Right atrium auricular region (tissue), 2 donors: ENCODE data around the gene CUX1. TPM values are rescaled to one million over a fixed set of nuclear protein-coding genes. Genes with fewer than 3 reads are reported as not detected.
A peak's percentile ranks its signal among the peaks of the same experiment; 100 is the strongest.

Source experiments
- DNase-seq: peaks from one replicate; pipeline ENCODE4 v3.0.0-alpha.2; 2019; ENCODE audit warnings: low spot score
- H3K27ac ChIP-seq, 2 donors: fragments of 200-600 bp; sonication (generic); 1 replicate in 1 of 2; 2 replicates in 1 of 2; pipeline ENCODE4 v1.5.1; 2016 to 2019
- H3K27me3 ChIP-seq, 2 donors: fragments of 200-600 bp; sonication (generic); one replicate each; pipeline versions ENCODE4 v1.5.1 to v1.6.0; 2017 to 2019
- H3K36me3 ChIP-seq: fragments of 200-600 bp; sonication (generic); one replicate; pipeline ENCODE4 v1.5.1; 2016
- H3K4me1 ChIP-seq, 2 donors: fragments of 200-600 bp; sonication (generic); one replicate each; pipeline versions ENCODE4 v1.5.1 to v1.6.0; 2017 to 2019
- H3K4me3 ChIP-seq, 2 donors: fragments of 200-600 bp; sonication (generic); 1 replicate in 1 of 2; 2 replicates in 1 of 2; pipeline ENCODE4 v1.5.1; 2017 to 2019; ENCODE audit warnings: mild to moderate bottlenecking in 1 of 2, moderate library complexity in 1 of 2
- H3K9me3 ChIP-seq, 2 donors: fragments of 200-600 bp; sonication (generic); one replicate each; pipeline ENCODE4 v1.5.1; 2019
- total RNA-seq, 2 donors: library from RNA; depleted of rRNA; stranded (reverse); fragments of >200 nt; gene quantifications; one replicate each; pipeline ENCODE4 v1.1.0, GENCODE V29; 2016
- TF ChIP-seq, protein P1 (sequence below), 2 donors: fragments of 200-600 bp; sonication (generic); IDR thresholded peaks; one replicate each; pipeline ENCODE4 v1.5.1; 2019; ENCODE audit warnings: antibody characterized with exemption in 2 of 2

Gene CUX1
- total RNA-seq, 2 donors from 2014 or later: 71.1 to 94.4 TPM

- no peak for DNase-seq
- H3K27me3 ChIP-seq: no peaks in the 10 kb centered on the region
- peak overlapping the region; percentile 2 to 10 for H3K4me3 ChIP-seq
- peaks cover 21% of the 10 kb centered on the region for H3K36me3 ChIP-seq
- peaks cover 0 to 51% of the 10 kb centered on the region in 2 donors for H3K4me1 ChIP-seq
- TF ChIP-seq, protein P1, sequence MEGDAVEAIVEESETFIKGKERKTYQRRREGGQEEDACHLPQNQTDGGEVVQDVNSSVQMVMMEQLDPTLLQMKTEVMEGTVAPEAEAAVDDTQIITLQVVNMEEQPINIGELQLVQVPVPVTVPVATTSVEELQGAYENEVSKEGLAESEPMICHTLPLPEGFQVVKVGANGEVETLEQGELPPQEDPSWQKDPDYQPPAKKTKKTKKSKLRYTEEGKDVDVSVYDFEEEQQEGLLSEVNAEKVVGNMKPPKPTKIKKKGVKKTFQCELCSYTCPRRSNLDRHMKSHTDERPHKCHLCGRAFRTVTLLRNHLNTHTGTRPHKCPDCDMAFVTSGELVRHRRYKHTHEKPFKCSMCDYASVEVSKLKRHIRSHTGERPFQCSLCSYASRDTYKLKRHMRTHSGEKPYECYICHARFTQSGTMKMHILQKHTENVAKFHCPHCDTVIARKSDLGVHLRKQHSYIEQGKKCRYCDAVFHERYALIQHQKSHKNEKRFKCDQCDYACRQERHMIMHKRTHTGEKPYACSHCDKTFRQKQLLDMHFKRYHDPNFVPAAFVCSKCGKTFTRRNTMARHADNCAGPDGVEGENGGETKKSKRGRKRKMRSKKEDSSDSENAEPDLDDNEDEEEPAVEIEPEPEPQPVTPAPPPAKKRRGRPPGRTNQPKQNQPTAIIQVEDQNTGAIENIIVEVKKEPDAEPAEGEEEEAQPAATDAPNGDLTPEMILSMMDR (IDR thresholded peaks at IDR 0.05): no peak
- peak overlapping the region; percentile 68 to 82 for H3K27ac ChIP-seq
- no peaks in the 10 kb centered on the region for H3K9me3 ChIP-seq
Observed at GRCh38 chr7:101913851-101914250, 96.4 kb downstream of the CUX1 start.

GRCh38 chr7:101915000-101915399 lies 97.6 kb downstream of the CUX1 start:
- TF ChIP-seq, protein P1 (IDR thresholded peaks at IDR 0.05): no peak
- no peak for DNase-seq
- Histone ChIP-seq H3K9me3 (no peaks in the 10 kb centered on the region), H3K27me3 (no peaks in the 10 kb centered on the region), H3K4me3 (no peak overlapping the region), H3K27ac (peak overlapping the region; percentile 68 to 82), H3K4me1 (peaks cover 0 to 51% of the 10 kb centered on the region in 2 donors), H3K36me3 (peaks cover 21% of the 10 kb centered on the region)

GRCh38 chr7:101916041-101916800 lies 98.8 kb downstream of the CUX1 start:
- peak overlapping the region in 1 of 2 donors; percentile 82 for H3K27ac ChIP-seq
- no peaks in the 10 kb centered on the region for H3K9me3 ChIP-seq
- no peak overlapping the region for H3K4me3 ChIP-seq
- peaks cover 21% of the 10 kb centered on the region for H3K36me3 ChIP-seq
- TF ChIP-seq, protein P1 (IDR thresholded peaks at IDR 0.05): no peak
- DNase-seq: no peak
- H3K4me1 ChIP-seq: peaks cover 0 to 47% of the 10 kb centered on the region in 2 donors
- no peaks in the 10 kb centered on the region for H3K27me3 ChIP-seq

DNA sequence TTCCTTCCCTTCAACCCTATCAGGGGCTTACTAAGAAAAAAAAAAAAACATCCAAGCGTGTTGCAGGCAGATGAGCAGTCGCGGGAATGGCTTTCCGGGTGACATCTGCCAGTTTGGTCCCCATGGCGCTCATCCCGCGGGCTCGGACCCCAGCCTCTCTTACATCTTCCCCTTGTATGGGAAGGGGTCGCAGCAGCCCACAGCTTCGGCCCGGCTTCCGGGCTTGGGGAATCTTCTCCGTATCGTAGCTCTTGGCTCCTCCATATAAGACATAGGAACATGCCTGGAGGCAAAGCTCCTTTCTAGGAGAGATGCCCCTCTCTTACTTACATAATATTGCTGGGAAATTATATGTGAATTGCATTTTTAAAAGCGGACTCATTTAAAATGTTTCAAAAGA lies 99.5 kb downstream of the CUX1 start:
- Histone ChIP-seq H3K4me1 (peaks cover 0 to 40% of the 10 kb centered on the region in 2 donors), H3K27me3 (no peaks in the 10 kb centered on the region), H3K36me3 (peaks cover 21% of the 10 kb centered on the region), H3K4me3 (no peak overlapping the region), H3K27ac (no peak overlapping the region), H3K9me3 (no peaks in the 10 kb centered on the region)
- DNase-seq: no peak
- TF ChIP-seq, protein P1 (IDR thresholded peaks at IDR 0.05): no peak

- Histone ChIP-seq H3K36me3 (peaks cover 21% of the 10 kb centered on the region), H3K9me3 (no peaks in the 10 kb centered on the region), H3K27me3 (no peaks in the 10 kb centered on the region), H3K4me3 (no peak overlapping the region), H3K4me1 (peaks cover 0 to 40% of the 10 kb centered on the region in 2 donors), H3K27ac (no peak overlapping the region)
- TF ChIP-seq, protein P1 (IDR thresholded peaks at IDR 0.05): no peak
- DNase-seq: no peak
Observed at GRCh38 chr7:101917566-101917965, 100.1 kb downstream of the CUX1 start.
